ENCODE data around the gene C16orf95. TPM values are rescaled to one million over a fixed set of nuclear protein-coding genes. Genes with fewer than 3 reads are reported as not detected.

The C16orf95 gene
- total RNA-seq, 1 donor, result 3.4 TPM

DNA sequence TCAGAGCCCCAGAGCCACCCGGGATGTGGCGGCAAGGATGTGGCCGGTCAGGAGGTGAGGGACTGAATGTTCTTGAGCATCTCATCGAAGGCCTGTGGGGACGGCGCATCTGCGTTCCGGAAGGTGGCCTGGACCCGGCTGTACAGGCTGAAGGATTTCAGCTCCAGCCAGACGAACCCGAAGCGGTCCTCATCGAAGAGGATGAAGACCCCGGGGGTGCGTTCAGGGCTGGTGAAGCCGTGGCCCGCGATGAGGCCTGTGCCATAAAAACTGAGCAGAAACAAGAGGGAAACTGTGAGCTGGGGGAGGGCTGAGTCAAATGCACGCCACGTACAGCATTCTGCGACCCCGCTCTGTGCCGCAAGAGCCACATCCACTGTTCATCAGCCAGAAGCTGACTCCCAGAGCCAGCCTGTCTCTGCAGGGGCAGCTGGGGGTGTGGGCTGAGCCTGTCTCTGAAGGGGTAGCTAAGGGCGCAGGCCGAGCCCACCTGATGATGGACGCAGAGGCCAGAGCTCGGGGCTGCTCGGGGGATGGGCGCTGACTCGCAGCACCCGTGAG, 14.1 kb upstream of the C16orf95 start:
- no peak for DNase-seq (ENCODE audit: low read depth)
- H3K4me3 ChIP-seq (ENCODE audit: low read depth, low read length), result no peak overlapping the region
- no peak for TF ChIP-seq CTCF (IDR thresholded peaks at IDR 0.05; ENCODE audit: insufficient read depth, low read length)

DNA sequence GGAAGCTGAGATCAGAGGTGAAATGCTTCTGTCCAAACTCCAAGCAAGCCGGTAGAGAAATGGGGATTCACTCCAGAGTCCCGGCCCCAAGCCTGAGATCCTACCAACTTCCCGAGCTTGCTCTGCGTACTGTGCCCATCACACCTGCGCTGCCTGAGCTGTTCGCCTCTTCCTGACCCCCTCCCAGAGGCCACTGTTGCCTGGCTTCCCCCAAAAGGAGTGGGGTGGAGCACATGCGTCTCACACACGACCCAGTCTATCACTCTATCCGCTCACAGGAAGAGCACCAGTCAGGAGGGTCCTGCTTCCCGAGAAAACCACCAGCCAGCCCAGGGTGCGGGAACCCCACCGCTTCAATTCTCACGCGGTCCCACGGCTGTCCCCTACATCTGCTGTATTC, 13.5 kb upstream of the C16orf95 start:
- no peak for TF ChIP-seq CTCF (IDR thresholded peaks at IDR 0.05; ENCODE audit: insufficient read depth, low read length)
- no peak for DNase-seq (ENCODE audit: low read depth)
- no peak overlapping the region for H3K4me3 ChIP-seq (ENCODE audit: low read depth, low read length)

DNA sequence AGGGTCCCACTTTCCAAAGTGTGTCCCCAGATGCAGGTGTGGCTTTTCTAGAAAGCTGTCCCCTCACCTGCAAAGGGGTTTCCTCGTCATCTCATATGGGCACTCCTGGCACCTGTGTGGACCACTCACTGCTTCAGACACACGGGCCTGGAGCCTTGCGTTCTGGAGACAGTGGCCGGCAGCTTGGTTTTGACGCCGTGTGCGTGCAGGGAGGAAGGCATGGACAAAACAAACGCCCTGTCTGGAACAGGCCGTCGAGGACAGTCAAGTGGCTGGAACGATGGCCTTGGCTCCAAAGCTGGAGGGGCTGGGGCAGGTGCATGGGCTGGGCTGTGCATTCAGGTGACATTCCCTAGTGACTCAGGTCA, 13.0 kb upstream of the C16orf95 start:
- no peak overlapping the region for H3K4me3 ChIP-seq (ENCODE audit: low read depth, low read length)
- no peak for TF ChIP-seq CTCF (IDR thresholded peaks at IDR 0.05; ENCODE audit: insufficient read depth, low read length)
- no peak for DNase-seq (ENCODE audit: low read depth)

- no peak for TF ChIP-seq CTCF (IDR thresholded peaks at IDR 0.05; ENCODE audit: insufficient read depth, low read length)
- no peak overlapping the region for H3K4me3 ChIP-seq (ENCODE audit: low read depth, low read length)
- no peak for DNase-seq (ENCODE audit: low read depth)
These were observed 12.5 kb upstream of the C16orf95 start for GRCh38 chr16:87329436-87330256.

- no peak overlapping the region for H3K4me3 ChIP-seq (ENCODE audit: low read depth, low read length)
- TF ChIP-seq CTCF (IDR thresholded peaks at IDR 0.05; ENCODE audit: insufficient read depth, low read length), result no peak
- DNase-seq (ENCODE audit: low read depth), result no peak
These were observed 11.7 kb upstream of the C16orf95 start for GRCh38 chr16:87328846-87329245.

DNA sequence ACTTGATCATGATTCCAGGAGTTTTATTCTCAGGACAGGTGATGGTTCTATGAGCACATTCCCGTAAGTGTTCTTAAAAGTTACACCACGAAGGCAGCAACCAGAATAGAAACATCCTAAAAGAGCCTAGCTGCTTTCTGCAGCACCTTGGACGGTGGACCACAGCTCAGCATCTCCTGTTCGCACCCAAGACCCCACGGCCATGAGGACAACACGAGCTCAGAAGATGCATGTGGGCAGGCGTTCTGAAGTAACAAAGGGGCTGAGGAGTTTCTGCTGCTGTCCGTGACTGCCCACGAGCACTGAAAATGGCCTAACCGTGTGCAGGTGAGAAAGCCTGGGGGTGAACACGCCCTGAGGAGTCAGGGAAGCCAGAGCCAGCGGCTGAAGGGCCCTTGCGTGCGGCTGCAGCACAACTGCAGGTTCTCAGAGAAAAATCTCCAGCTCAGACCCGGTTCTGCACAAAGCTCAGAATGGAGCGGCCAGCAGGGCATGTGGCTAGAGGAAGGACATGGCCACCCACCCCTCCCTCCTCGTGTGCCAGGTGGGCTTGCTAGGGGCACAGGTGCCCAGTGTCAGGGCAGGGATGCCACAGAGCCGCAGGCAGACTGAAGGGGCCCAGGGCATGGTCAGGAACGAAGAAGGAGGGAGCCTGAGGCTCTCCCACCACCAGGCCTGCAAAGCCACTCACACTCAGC, 10.8 kb upstream of the C16orf95 start:
- H3K4me3 ChIP-seq (ENCODE audit: low read depth, low read length), result no peak overlapping the region
- TF ChIP-seq CTCF (IDR thresholded peaks at IDR 0.05; ENCODE audit: insufficient read depth, low read length), result no peak
- no peak for DNase-seq (ENCODE audit: low read depth)

All from fibroblast of the aortic adventitia (primary cell).